Measurements from ENCODE around the gene RSPH3.

GRCh38 chr6:158978757-158979156, 21.2 kb downstream of the RSPH3 start:
- TF ChIP-seq CTCF (IDR thresholded peaks at IDR 0.05) (no peak), POLR2AphosphoS5 (IDR thresholded peaks at IDR 0.05) (no peak), POLR2A (IDR thresholded peaks at IDR 0.05) (no peak), EP300 (IDR thresholded peaks at IDR 0.05) (no peak)

Measured in suprapubic skin (tissue), 4 donors.